Measurements from ENCODE around the gene EPHB6.

EPHB6 gene

DNA sequence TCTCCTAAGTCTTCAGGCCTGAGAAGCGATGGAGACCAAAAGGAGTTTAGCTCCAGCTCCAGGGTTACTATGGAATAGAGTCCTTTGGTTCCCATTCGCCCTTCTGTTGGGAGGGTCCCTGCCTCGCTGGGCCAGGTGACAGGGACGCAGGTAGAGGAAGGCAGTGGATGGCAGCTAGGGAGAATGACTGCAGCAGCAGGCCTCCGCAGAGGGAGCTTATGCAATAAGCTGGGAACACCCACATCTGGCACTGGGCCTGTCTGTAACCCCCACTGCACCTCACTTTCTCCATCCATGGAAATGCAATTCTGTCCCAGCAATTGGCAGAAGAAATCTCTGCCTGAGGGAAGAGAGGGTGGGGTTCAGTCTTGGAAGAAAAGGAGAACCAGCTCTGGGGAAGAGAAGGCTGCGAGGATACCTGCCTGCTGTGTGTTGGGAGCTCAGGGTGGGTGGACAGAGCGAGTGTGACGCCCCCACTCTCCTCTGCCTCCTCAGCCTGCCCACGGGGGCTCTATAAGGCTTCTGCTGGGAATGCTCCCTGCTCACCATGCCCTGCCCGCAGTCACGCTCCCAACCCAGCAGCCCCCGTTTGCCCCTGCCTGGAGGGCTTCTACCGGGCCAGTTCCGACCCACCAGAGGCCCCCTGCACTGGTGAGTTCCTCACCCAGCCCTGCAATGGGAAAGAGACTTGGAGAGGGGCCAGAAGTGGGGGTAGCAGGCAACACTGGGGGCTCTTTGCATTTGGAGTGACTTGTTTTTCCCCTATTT is 10.3 kb downstream of the EPHB6 start:
- DNase-seq: no peak

DNA sequence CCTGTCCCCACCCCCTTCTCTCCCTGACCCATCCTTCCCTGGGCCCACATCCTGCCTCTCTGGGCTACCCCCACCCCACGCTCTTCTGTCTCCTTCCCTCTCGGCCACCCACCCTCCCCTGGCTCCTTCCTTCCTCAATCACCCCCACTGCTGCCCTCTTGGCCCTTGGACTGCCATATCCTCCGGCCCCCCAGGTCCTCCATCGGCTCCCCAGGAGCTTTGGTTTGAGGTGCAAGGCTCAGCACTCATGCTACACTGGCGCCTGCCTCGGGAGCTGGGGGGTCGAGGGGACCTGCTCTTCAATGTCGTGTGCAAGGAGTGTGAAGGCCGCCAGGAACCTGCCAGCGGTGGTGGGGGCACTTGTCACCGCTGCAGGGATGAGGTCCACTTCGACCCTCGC is 10.9 kb downstream of the EPHB6 start:
- no peak for DNase-seq

- DNase-seq: peak; percentile 34
These were observed 11.7 kb downstream of the EPHB6 start for GRCh38 chr7:142866361-142867096.

DNA sequence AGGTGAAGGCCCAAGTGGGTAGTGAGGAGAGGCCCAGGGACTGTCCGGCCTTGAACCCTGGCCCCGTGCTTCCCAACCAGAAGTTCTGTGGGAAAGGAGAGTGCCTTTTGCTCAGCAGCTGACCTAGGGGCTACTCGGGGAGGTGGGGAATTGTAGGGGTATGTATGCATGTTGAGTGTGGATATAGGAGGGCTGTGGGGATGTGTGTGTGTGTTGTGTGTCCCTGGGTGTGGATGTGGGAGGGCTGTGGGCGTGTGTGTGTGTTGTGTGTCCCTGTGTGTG is 12.2 kb downstream of the EPHB6 start:
- DNase-seq: no peak

- DNase-seq: no peak
These were observed 12.7 kb downstream of the EPHB6 start for GRCh38 chr7:142867398-142868187.

DNA sequence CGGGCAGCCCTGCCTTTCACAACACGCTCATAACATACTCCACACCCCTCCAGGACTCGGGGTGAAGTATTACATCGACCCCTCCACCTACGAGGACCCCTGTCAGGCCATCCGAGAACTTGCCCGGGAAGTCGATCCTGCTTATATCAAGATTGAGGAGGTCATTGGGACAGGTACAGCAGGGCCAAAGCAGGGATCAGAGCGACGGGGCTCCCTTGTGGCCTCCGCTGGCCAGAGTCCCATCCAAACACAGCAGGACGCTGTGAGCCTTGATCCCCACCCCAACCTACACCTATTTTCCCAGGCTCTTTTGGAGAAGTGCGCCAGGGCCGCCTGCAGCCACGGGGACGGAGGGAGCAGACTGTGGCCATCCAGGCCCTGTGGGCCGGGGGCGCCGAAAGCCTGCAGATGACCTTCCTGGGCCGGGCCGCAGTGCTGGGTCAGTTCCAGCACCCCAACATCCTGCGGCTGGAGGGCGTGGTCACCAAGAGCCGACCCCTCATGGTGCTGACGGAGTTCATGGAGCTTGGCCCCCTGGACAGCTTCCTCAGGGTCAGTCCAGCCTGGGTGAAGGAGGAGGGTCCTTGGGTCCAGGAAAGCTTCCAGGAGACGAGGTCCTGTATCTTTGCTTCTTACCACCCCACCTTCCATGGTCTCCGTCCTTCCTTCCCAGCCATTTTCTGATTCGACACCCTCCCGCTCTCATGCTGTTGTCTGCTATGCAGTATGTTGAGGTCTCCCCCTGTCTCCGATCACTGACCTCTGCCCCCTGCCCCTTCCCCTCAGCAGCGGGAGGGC is 13.5 kb downstream of the EPHB6 start:
- DNase-seq: no peak

DNA sequence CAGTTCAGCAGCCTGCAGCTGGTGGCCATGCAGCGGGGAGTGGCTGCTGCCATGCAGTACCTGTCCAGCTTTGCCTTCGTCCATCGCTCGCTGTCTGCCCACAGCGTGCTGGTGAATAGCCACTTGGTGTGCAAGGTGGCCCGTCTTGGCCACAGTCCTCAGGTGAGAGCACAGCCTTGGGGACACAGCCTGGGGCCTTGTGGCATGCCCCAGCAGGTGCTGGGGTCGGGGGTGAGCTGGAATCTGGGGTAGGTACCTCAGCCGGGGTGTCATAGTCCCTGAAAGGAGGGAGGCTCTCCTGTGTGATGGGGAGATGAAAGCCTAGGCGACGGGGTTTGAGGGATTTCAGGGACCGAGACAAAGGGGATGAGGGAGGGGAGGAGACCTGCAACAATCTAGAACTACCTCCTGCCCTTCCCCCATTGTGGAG is 14.1 kb downstream of the EPHB6 start:
- DNase-seq: no peak

DNA sequence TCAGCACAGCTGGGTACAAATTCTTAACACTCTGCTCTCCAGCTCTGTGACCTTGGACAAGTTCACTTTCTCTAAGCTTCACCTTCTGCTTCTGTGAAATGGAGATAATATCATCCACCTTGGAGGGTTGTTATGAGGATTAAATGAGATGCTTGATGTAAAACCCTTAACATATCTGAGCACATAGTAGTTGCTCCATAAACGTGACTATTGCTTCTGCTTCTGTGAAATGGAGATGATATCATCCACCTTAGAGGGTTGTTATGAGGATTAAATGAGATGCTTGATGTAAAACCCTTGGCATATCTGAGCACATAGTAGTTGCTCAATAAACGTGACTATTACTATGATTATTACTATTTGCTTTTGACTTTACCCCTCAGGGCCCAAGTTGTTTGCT is 14.6 kb downstream of the EPHB6 start:
- no peak for DNase-seq

GRCh38 chr7:142870147-142870559 is 15.3 kb downstream of the EPHB6 start:
- no peak for DNase-seq

DNA sequence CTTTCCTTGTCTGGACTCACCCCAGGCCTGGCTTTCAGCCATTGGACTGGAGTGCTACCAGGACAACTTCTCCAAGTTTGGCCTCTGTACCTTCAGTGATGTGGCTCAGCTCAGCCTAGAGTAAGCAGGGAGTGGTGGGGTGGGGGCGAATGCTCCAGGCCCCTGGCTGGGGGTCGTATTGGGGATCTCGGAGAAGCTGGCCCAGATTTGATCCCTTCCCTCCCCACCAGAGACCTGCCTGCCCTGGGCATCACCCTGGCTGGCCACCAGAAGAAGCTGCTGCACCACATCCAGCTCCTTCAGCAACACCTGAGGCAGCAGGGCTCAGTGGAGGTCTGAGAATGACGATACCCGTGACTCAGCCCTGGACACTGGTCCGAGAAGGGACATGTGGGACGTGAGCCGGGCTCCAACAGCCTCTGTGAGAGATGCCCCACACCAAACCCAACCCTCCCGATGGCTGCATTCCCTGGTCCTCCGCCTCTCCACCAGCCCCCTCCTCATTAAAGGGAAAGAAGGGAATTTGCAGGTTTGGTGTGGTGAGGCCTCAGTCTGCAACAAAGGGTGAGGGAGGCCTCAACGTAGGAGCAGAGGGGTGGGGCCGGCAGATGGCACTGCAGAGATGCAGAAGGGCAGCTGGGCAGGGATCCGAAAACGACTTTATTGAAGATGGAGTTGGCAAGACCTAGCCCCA is 15.8 kb downstream of the EPHB6 start:
- no peak for DNase-seq

- no peak for DNase-seq
These were observed 16.6 kb downstream of the EPHB6 start for GRCh38 chr7:142871260-142872105.

DNA sequence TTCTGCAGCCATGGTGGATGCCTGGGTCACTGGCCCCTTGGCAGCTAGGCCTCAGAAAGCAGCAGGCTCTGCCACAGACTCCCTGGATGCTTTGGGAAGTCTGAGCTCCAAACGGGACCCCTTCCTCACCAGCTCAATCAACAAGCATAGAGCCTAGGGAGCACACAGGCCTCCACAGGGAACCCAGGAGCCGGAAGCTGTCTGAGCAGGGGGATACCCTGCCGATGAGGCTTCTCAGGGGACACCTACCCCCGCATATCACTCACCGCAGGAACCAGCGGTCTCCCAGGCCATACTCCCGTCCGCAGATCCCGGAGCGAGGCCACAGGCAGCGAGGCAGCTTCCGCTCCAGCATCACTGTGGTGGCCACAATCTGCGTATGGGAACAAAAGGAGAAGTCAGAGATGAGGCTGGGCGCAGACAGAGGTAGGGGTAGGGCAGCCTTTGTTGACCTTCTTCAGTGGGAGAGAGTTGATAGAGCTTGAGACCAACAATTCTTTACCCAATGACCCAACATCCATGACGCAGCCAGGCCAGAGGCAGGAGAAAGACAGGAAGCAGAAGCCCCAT is 17.3 kb downstream of the EPHB6 start:
- no peak for DNase-seq

DNA sequence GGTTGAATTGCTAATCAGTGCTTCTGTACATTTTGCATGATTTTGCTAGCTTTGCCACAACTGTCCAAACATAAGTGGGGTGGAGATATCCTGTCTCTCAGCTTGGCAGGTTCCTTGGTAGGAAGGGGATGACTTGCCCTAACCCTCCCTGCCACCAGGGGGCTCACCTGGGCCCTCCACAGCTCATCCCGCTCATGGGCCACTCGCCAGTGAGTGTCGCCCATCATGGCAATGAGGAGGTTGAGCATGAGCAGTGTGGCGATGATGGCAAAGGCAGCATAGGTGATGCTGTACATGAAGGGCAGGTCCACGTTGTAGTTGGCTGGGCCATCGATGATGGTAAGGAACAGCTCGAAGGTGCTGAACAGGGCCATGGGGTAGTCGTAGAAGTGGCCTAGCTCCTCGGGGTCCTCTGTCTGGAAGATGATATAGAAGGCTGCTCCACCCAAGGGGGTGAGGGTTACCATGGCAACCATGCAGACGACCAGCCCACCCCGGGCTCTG is 18.5 kb downstream of the EPHB6 start:
- DNase-seq: no peak

DNA sequence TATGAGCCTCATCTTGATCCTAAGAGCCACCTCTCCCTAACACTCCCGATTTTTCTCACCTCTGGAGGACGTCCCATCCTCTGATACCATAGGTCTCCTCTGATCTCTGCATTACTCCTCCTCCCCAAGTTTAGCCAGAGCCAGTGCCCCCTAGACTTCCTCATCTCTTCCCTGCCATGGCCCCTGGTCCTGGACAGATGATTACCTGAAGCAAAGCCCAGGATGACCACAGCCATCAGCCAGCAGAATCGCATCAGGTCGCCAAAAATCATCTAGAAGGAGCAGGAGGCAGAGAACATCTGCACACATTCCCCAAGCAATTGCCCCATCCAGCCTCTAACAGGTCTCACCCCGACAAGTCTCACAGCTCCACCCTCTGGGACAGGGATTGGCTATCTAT is 19.0 kb downstream of the EPHB6 start:
- no peak for DNase-seq

GRCh38 chr7:142874409-142874808 is 19.5 kb downstream of the EPHB6 start:
- no peak for DNase-seq

DNA sequence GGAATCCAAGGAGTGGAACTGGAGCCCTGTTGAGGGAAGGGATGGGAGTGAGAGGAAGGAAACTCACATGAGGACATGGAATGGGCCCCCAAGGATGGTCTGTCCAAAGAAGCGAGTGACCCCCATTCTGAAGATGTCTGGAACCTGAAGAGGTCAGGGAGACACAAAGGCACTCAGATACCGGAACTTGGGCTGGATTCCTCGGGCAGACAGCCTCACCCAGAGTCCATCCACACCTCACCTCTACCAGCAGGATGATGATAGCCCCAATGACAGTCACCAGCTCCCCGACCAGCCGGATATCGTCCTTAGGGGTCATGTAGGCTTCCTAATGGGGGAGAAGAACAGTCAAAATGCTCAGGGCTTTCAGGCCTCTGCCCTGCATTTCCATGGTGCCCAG is 20.0 kb downstream of the EPHB6 start:
- DNase-seq: no peak

DNA sequence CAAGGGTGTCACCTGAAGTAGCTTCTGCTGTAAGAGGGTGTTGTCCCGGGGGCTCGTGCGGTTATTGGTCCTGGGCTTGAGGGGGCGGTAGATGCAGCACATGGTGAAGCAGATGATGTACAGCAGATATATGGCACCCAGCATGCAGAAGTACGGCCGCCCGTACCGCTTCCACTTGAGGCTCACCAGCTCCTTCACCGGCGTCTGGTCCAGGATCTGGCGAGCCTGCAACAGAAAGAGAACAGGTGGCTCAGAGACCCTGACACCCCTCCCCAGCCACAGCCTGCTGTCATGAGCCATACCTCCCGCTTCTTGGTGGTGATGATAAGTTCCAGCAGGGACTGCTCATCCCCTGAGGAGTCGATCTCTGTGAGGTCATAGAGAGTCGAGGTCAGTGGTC is 20.6 kb downstream of the EPHB6 start:
- DNase-seq: no peak

GRCh38 chr7:142876236-142876960 is 21.5 kb downstream of the EPHB6 start:
- DNase-seq: no peak

GRCh38 chr7:142876991-142877910 is 22.4 kb downstream of the EPHB6 start:
- no peak for DNase-seq
